HG02870 (cell line): Measurements from ENCODE around the gene LILRB4.
A peak's percentile ranks its signal among the peaks of the same experiment; 100 is the strongest.
"Not testable (repeated sequence)": the region's sequence is repeated elsewhere in the genome, so short reads cannot be mapped to it uniquely, and the experiment has no call there.

Experiments
- ATAC-seq: cut with Tn5 transposase; IDR thresholded peaks from one replicate; pipeline ENCODE4 v1.9.1; 2021; ENCODE audit warnings: mild to moderate bottlenecking, moderate library complexity; ENCODE audit not compliant: unreplicated experiment

The LILRB4 gene

GRCh38 chr19:54662730-54663129, at the start of gene LILRB4:
Gene LILRB4 (plus strand): TSS chr19:54662985. CDS start chr19:54663034, 49 bp downstream.
- ATAC-seq = no peak

GRCh38 chr19:54614726-54615125, 48.1 kb upstream of the LILRB4 start:
- no peak for ATAC-seq

DNA sequence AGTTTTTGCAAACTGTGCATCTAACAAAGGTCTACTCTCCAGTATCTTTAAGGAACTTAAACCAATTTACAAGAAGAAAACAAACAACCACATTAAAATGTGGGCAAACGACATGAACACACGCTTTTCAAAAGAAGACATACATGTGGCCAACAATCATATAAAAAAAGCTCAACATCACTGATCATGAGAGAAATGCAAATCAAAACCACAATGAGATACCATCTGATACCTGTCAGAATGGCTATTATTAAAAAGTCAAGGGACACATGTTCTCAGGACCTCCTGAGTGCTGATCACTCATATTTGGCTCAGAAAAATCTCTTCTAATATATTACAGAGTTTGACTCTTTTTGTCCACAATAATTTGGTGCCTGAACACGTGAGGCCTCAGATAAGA, 46.7 kb upstream of the LILRB4 start:
- no peak for ATAC-seq

DNA sequence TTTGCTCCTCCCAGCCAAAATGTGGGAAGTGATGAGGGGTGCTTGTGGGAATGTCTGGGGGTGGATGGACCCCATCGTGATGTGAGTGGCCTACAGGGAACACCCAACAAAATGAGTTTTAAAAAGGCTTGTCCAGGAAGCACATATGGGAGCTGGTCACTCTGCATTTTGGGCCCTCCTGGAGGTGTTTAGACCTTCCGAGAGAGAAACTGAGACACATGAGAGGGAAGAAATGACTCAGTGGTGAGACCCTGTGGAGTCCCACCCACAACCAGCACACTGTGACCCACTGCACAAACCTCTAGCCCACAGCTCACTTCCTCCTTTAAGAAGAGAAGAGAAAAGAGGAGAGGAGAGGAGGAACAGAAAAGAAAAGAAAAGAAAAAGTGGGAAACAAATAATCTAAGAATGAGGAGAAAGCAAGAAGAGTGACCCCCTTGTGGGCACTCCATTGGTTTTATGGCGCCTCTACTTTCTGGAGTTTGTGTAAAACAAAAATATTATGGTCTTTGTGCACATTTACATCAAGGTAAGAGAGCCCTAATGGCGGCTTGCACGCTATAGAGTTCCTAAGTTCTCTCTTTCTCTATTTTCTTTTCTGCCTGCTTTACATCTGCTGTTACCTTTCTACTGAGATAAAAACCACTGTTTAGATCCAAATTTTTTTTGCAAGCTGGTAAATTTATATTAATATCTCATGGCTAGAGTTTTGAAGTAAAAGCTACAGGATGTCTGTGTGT, 45.8 kb upstream of the LILRB4 start:
- ATAC-seq = peak; percentile 85

DNA sequence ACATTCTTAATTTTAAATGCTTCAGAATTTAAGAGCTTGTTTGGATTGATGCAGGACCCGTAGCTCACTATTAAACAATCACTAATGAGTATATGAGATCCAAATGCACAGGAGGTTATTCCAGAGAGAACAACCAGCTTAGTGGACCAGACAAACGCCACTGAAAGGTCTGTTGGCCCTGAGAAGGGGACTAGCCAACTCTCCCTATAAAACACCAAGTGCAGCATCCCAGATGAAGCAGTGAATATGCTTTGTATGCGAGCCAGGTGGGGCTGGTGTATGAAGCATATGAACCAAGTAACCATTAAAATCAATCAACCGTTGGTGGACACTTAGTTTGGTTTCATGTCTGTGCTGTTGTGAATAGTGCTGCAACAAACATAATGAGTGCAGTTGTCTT, 42.3 kb upstream of the LILRB4 start:
- no peak for ATAC-seq

GRCh38 chr19:54622431-54622830, 40.4 kb upstream of the LILRB4 start:
- ATAC-seq = no peak

- ATAC-seq = not testable (repeated sequence)
These were observed 38.6 kb upstream of the LILRB4 start for GRCh38 chr19:54624234-54624633.

GRCh38 chr19:54624934-54625730, 37.7 kb upstream of the LILRB4 start:
- ATAC-seq = not testable (repeated sequence)

DNA sequence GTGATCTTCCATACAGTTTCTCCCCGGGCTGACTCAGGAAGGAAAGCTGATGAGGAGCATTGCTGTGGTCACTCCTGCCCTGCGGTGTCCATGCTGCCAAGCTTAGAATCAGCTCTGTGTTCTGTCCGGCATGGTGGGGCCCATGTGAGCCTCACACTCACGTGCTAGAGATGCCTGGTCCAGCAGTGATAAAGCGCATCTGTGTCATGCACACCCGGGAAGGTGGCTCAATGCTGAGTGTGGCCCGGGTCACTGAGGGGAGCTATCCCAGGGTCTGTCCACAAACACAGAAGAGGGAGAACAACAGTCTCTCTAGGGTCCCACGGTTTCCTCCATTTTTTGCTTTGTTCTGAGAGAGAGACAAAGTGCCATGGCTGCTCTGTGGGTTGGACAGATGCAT, 36.0 kb upstream of the LILRB4 start:
- no peak for ATAC-seq

- ATAC-seq = not testable (repeated sequence)
These were observed 34.9 kb upstream of the LILRB4 start for GRCh38 chr19:54627912-54628311.

DNA sequence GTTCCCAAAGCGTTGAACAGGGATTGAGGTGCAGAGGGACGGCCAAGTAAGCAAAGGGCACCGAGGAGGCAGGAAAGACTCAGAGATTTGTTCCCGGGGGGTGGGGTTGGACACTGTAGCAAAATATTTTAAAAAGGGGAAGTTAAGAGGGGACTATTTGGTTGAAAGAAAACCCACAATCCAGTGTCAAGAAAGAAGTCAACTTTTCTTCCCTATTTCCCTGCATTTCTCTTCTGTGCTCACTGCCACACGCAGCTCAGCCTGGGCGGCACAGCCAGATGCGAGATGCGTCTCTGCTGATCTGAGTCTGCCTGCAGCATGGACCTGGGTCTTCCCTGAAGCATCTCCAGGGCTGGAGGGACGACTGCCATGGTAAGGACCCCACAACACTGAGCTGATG, 32.5 kb upstream of the LILRB4 start, which contains the start of gene LILRB1:
Gene LILRB1 (plus strand): TSS at position 223 of the 400 bp plus-strand sequence. CDS start 590 bp downstream, outside the sequence.
- not testable (repeated sequence) for ATAC-seq

DNA sequence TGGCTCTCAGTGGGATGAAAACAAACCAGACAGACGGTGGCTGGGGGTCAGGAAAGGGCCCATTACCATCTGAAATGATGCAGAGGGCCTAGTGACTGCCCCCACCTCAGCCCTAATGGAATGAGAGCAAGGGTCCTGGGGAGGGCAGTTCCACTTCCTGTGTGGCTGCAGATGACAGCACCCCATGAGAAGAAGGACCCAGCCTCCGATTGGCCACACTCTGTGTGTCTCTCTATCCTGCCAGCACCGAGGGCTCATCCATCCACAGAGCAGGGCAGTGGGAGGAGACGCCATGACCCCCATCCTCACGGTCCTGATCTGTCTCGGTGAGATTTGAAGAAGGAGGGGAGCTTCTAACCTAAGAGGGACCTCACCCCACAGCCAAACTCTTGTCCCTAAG, 32.0 kb upstream of the LILRB4 start:
- no peak for ATAC-seq

GRCh38 chr19:54631489-54632337, 31.1 kb upstream of the LILRB4 start:
- not testable (repeated sequence) for ATAC-seq

GRCh38 chr19:54632517-54632916, 30.3 kb upstream of the LILRB4 start:
- ATAC-seq = not testable (repeated sequence)

DNA sequence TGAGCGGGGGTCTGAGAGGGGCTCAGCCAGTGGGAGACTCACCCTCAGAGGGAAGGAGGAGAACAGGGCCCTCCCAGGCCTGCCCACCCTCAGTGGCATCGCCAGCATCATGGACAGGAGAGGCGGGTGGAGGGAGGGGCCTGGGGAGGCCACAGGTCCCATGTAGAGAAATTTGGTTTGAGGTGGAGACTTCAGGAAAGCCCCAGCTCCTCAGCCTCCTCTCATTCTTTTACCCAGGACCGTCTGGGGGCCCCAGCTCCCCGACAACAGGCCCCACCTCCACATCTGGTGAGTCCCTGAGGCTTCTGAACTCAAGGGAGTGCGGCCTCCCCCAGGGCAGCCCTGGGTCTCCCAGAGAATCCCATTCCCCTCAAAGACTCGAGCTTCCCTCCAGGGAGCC, 29.4 kb upstream of the LILRB4 start:
- ATAC-seq = no peak

DNA sequence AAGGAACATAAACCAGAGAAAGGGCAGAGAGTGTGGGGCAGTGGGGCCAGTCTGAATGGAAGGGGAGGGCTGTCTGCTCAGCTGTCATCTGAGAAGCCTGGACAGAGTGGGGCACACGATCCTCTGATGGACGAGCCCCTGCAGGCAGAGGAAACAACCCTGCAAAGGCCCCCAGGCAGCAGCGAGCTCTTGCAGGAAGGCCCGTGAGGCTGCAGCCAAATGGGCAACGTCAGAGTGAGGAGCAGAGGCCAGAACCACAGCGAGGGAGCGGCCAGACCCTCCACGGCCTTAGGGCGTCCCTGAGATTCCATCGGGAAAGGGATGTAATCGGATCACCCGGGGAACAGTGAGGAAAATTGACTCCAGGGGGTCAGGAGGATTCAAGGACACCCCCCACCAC, 26.7 kb upstream of the LILRB4 start:
- ATAC-seq = not testable (repeated sequence)

- ATAC-seq = no peak
These were observed 24.1 kb upstream of the LILRB4 start for GRCh38 chr19:54638683-54639082.

DNA sequence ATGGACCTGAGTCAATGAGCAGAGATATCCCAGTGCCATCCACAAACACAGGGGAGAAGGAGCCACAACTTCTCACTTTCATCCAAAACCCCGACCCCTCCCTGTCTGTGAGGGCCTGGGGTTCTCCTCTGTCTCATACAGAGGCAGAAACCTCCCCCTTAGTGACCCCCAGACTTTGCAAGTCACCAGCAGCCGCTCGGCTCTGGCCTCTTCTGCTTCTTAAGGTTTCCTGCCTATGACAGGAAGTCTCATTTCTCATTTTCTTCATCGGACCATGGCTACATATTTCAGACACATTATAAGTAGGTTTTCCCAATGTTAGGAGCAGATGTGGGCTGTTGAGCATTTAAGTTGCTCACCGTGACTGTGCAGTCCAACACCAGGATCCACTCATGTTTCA, 19.8 kb upstream of the LILRB4 start:
- ATAC-seq = not testable (repeated sequence)

DNA sequence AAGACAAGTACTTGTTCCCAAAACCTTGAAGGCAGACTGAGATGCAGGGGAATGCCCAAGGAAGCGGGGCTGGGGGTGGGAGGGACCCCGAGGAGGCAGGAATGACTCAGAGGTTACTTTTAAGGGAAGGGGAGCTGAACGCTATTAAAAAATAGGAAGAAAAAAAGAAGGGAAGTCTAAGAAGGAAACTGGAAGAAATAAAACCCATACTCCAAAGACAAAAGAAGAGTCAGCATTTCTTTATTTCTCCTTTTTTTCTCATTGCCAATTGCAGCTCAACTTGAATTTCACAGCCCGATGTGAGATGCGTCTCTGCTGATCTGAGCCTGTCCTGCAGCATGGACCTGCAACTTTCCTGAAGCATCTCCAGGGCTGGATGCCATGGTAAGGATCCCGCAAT, 19.2 kb upstream of the LILRB4 start:
- not testable (repeated sequence) for ATAC-seq

DNA sequence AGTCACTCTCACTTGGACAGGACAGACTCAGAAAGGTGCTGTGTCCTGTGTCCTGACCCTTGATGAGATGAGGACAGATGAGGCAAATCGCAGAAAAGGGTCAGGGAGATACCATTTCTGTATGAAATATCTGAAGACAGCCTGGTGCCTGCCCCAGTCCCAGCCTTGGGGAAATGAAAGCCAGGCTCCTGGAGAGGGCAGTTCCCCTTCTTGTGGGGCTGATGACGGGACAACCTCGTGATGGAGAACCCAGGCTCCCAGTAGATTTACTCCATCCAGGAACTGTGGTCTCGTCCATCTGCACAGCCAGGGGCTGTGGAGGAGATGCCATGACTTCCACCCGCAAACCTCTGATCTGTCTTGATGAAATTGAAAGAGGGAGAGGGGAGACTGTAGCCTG, 18.7 kb upstream of the LILRB4 start:
- no peak for ATAC-seq

DNA sequence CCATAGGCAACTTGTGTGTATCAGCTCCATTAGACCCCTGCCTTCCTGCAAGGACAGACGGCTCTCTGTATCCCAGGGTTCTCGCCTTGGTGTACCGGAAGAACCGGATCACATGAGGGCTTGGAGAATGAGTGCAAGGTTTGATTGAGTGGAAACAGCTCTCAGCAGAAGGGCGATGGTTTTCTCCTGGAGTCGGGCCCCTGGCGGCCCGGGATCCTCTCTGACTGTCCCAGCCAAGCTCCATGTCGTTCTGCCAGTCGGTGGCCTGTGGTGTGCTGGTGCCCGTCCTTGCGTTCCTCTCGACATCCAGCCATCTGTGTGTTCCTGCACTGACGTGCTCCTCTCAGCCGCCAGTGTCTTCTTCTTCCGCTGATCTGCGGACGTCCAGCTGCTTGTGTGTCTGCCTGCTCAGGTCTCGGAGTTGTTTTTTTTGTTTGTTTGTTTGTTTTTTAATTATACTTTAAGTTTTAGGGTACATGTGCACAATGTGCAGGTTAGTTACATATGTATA, 16.4 kb upstream of the LILRB4 start:
- ATAC-seq = no peak
